GM23248 (cell line): Measurements from ENCODE around the gene ATP6V0D1.

Source experiments
- EZH2 ChIP-seq: fragments of 200-600 bp; sonication (generic); IDR thresholded peaks from 2 replicates; pipeline ENCODE4 v1.6.1; 2018; ENCODE audit warnings: antibody characterized with exemption, mild to moderate bottlenecking; ENCODE audit not compliant: insufficient read depth, poor library complexity, severe bottlenecking
- EZH2phosphoT487 ChIP-seq: fragments of 200-600 bp; sonication (generic); IDR thresholded peaks from 2 replicates; pipeline ENCODE4 v1.6.1; 2018; ENCODE audit warnings: antibody characterized with exemption, moderate library complexity, mild to moderate bottlenecking, low read depth; ENCODE audit not compliant: insufficient read depth

DNA sequence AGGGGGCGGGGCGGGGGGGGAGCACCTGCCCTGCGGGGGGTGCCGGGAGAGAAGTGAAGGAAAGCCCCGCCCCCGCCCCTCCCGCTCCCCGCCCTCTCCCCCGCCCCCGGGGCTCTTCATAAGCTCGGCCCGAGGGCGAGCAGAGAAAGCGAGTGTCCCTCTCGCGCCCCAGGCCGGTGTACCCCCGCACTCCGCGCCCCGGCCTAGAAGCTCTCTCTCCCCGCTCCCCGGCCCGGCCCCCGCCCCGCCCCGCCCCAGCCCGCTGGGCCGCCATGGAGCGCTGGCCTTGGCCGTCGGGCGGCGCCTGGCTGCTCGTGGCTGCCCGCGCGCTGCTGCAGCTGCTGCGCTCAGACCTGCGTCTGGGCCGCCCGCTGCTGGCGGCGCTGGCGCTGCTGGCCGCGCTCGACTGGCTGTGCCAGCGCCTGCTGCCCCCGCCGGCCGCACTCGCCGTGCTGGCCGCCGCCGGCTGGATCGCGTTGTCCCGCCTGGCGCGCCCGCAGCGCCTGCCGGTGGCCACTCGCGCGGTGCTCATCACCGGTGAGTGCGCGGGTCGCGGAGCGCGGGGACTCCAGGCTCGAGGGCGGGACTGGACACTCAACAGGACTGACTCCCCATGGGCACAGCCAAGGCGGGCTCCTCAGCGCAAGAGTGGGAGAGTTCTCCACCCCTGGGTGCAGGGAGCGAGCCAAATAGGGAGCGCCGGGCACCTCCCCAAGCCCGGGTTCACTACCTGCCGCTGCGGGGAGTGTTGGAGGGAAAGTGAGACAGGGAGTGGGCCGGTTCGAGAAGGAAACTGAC lies 49.8 kb downstream of the ATP6V0D1 start, which contains the start of gene HSD11B2:
- TF ChIP-seq EZH2phosphoT487, result no peak
- no peak for TF ChIP-seq EZH2
